H1 (cell line): ENCODE measurements around the gene UBE2K. TPM values are rescaled to one million over a fixed set of nuclear protein-coding genes. Genes with fewer than 3 reads are reported as not detected.
A peak's percentile ranks its signal among the peaks of the same experiment; 100 is the strongest.

ENCODE experiments used
- CTCF ChIA-PET: fragments of 300-600 bp; sonication (Branson Sonifier 250); formaldehyde crosslinking; loops from one replicate; lab custom pipeline; 2021; ENCODE audit not compliant: partially characterized antibody; lab: Charles Lee
- POLR2A ChIA-PET: fragments of 300-600 bp; sonication (Branson Sonifier 250); formaldehyde crosslinking; loops from one replicate; lab custom pipeline; 2021; ENCODE audit warnings: inconsistent platforms; ENCODE audit not compliant: partially characterized antibody; lab: Charles Lee
- DNase-seq, 2 experiments: peaks; one replicate each; pipeline versions ENCODE4 v3.0.0 to v3.0.0-alpha.2; 2010 to 2022; ENCODE audit warnings: low spot score in 2 of 2, low read depth in 1 of 2, mixed read lengths in 1 of 2
- FAIRE-seq: peaks from 2 replicates; lab custom pipeline; 2011; peaks lifted over from hg19 to GRCh38; lab: Jason Lieb, UNC
- H2AFZ ChIP-seq: 2 replicates; pipeline ENCODE4 v1.8.1; 2012; ENCODE audit warnings: low read length, inconsistent platforms
- H2AK5ac ChIP-seq: 2 replicates; pipeline ENCODE4 v1.6.1; 2013; ENCODE audit warnings: low read depth, low read length
- H2BK120ac ChIP-seq: replicated peaks from 2 replicates; pipeline ENCODE3; 2013; ENCODE audit warnings: low read depth, low read length, inconsistent platforms
- H2BK12ac ChIP-seq: 2 replicates; pipeline ENCODE4 v1.6.1; 2013; ENCODE audit warnings: low read depth, low read length
- H2BK15ac ChIP-seq: 2 replicates; pipeline ENCODE4 v1.6.1; 2013; ENCODE audit warnings: low read length
- H2BK20ac ChIP-seq: 2 replicates; pipeline ENCODE4 v1.6.1; 2013; ENCODE audit warnings: low read length
- H2BK5ac ChIP-seq: 2 replicates; pipeline ENCODE4 v1.6.1; 2013; ENCODE audit warnings: low read depth, low read length
- H3K14ac ChIP-seq: 2 replicates; pipeline ENCODE4 v1.6.1; 2013; ENCODE audit warnings: inconsistent platforms; ENCODE audit not compliant: insufficient read length
- H3K18ac ChIP-seq: 2 replicates; pipeline ENCODE4 v1.6.1; 2013; ENCODE audit warnings: low read length; ENCODE audit errors: extremely low read depth
- H3K23ac ChIP-seq: 2 replicates; pipeline ENCODE4 v1.6.1; 2013; ENCODE audit warnings: inconsistent platforms; ENCODE audit not compliant: insufficient read length
- H3K23me2 ChIP-seq: 2 replicates; pipeline ENCODE4 v1.6.1; 2013; ENCODE audit warnings: low read depth, low read length
- H3K27ac ChIP-seq: 2 replicates; pipeline ENCODE4 v1.6.1; 2011; ENCODE audit warnings: low read depth, low read length, inconsistent platforms
- H3K27me3 ChIP-seq, 4 experiments: replicated peaks in 1 of 4; 1 replicate in 1 of 4; 2 replicates in 3 of 4; pipeline versions ENCODE4 v1.6.1 to v1.8.1; 2011 to 2013; ENCODE audit warnings: low read length in 3 of 4, mild to moderate bottlenecking in 3 of 4, inconsistent platforms in 2 of 4, mixed read lengths in 2 of 4, moderate library complexity in 1 of 4; ENCODE audit not compliant: control insufficient read depth in 3 of 4, insufficient read depth in 3 of 4; ENCODE audit errors: extremely low read depth in 1 of 4
- H3K36me3 ChIP-seq, 4 experiments: 2 replicates each; pipeline versions ENCODE4 v1.6.1 to v1.8.1; 2011 to 2013; ENCODE audit warnings: mild to moderate bottlenecking in 4 of 4, low read length in 3 of 4, moderate library complexity in 2 of 4, control low read depth in 1 of 4, inconsistent platforms in 1 of 4; ENCODE audit not compliant: insufficient read depth in 4 of 4, control insufficient read depth in 2 of 4
- H3K4ac ChIP-seq: replicated peaks from 2 replicates; pipeline ENCODE3; 2013; ENCODE audit warnings: low read length, low read depth, mixed read lengths, inconsistent platforms; ENCODE audit not compliant: insufficient read length
- H3K4me1 ChIP-seq, 4 experiments: replicated peaks in 1 of 4; 1 replicate in 1 of 4; 2 replicates in 3 of 4; pipeline versions ENCODE4 v1.6.1 to v1.8.1; 2011 to 2013; ENCODE audit warnings: low read length in 3 of 4, inconsistent platforms in 2 of 4, mixed read lengths in 1 of 4; ENCODE audit not compliant: insufficient read depth in 4 of 4, control insufficient read depth in 3 of 4
- H3K4me2 ChIP-seq, 2 experiments: 2 replicates each; pipeline versions ENCODE4 v1.6.1 to v1.8.1; 2011 to 2013; ENCODE audit warnings: low read depth in 2 of 2, low read length in 2 of 2, control low read depth in 1 of 2, inconsistent platforms in 1 of 2, mild to moderate bottlenecking in 1 of 2; ENCODE audit not compliant: insufficient read depth in 1 of 2
- H3K4me3 ChIP-seq, 4 experiments: fragments of 200-600, 300-600 bp in 1 of 4; sonication (generic), shearing (Covaris generic), sonication (Bioruptor Twin) in 1 of 4; 2 replicates each; pipeline versions ENCODE4 v1.5.1 to v1.8.1; 2011 to 2016; ENCODE audit warnings: low read length in 4 of 4, low read depth in 3 of 4, control low read depth in 2 of 4, inconsistent platforms in 2 of 4, mild to moderate bottlenecking in 2 of 4, mixed read lengths in 1 of 4, moderate library complexity in 1 of 4; ENCODE audit not compliant: insufficient read depth in 2 of 4; ENCODE audit errors: extremely low read depth in 1 of 4
- H3K56ac ChIP-seq: replicated peaks from 2 replicates; pipeline ENCODE3; 2013; ENCODE audit warnings: low read depth, mild to moderate bottlenecking, mixed read lengths, low read length, inconsistent platforms; ENCODE audit not compliant: insufficient read length
- H3K79me1 ChIP-seq: 2 replicates; pipeline ENCODE4 v1.6.1; 2013; ENCODE audit warnings: low read depth, low read length, control low read depth
- H3K79me2 ChIP-seq, 2 experiments: 2 replicates each; pipeline versions ENCODE4 v1.6.1 to v1.8.1; 2012 to 2013; ENCODE audit warnings: low read length in 2 of 2, mild to moderate bottlenecking in 2 of 2, inconsistent platforms in 1 of 2; ENCODE audit not compliant: insufficient read depth in 2 of 2, control insufficient read depth in 1 of 2
- H3K9ac ChIP-seq, 4 experiments: replicated peaks in 1 of 4; 1 replicate in 1 of 4; 2 replicates in 3 of 4; pipeline versions ENCODE4 v1.6.1 to v1.8.1; 2011 to 2013; ENCODE audit warnings: low read depth in 3 of 4, low read length in 3 of 4, control low read depth in 2 of 4, mild to moderate bottlenecking in 2 of 4, moderate library complexity in 2 of 4, inconsistent platforms in 1 of 4; ENCODE audit errors: extremely low read depth in 1 of 4
- H3K9me3 ChIP-seq, 2 experiments: 2 replicates each; pipeline versions ENCODE4 v1.6.1 to v1.8.1; 2012 to 2013; ENCODE audit warnings: mild to moderate bottlenecking in 2 of 2, moderate library complexity in 2 of 2, control low read depth in 1 of 2, inconsistent platforms in 1 of 2, low read depth in 1 of 2, low read length in 1 of 2, mixed read lengths in 1 of 2; ENCODE audit not compliant: insufficient read depth in 2 of 2
- H4K20me1 ChIP-seq, 2 experiments: replicated peaks in 1 of 2; 2 replicates each; pipeline versions ENCODE3 to v1.8.1; 2011 to 2013; ENCODE audit warnings: inconsistent platforms in 2 of 2, low read length in 2 of 2, mild to moderate bottlenecking in 1 of 2; ENCODE audit not compliant: insufficient read depth in 2 of 2, control insufficient read depth in 1 of 2
- H4K5ac ChIP-seq: 2 replicates; pipeline ENCODE4 v1.6.1; 2013; ENCODE audit warnings: low read length, low read depth, mixed read lengths, inconsistent platforms; ENCODE audit not compliant: insufficient read length
- H4K8ac ChIP-seq: 2 replicates; pipeline ENCODE4 v1.8.0; 2013; ENCODE audit warnings: mild to moderate bottlenecking, moderate library complexity, low read length, inconsistent platforms; ENCODE audit not compliant: insufficient read depth; ENCODE audit errors: extremely low read depth
- H4K91ac ChIP-seq: replicated peaks from 2 replicates; pipeline ENCODE3; 2013; ENCODE audit warnings: low read length, mixed read lengths, inconsistent platforms; ENCODE audit not compliant: insufficient read length
- E2F6 ChIP-seq: IDR thresholded peaks from 2 replicates; pipeline ENCODE4 v1.6.1; 2012; ENCODE audit warnings: inconsistent platforms
- POLR2AphosphoS5 ChIP-seq: IDR thresholded peaks from 2 replicates; pipeline ENCODE4 v1.6.1; 2011; ENCODE audit warnings: low read depth, low read length
- TAF7 ChIP-seq: optimal IDR thresholded peaks from 2 replicates; pipeline ENCODE3; 2011; ENCODE audit warnings: low read depth, mild to moderate bottlenecking, inconsistent platforms, low read length, moderate library complexity, borderline replicate concordance
- WGBS, 2 experiments: shearing (Covaris generic) in 1 of 2; methylation state at CpG; one replicate each; pipeline versions ENCODE4 v1.1.6 to v1.1.7; 2013 to 2015; ENCODE audit warnings: low lambda C conversion rate in 2 of 2, mixed read lengths in 2 of 2, inconsistent platforms in 1 of 2, low coverage in 1 of 2, missing lambda C conversion rate in 1 of 2; ENCODE audit not compliant: insufficient replicate concordance in 2 of 2, insufficient coverage in 1 of 2, insufficient read length in 1 of 2; ENCODE audit errors: extremely low coverage in 1 of 2, missing lambda C conversion rate in 1 of 2; 5-methylcytosine and 5-hydroxymethylcytosine counted together
- polyA plus RNA-seq, 7 experiments: library from polyadenylated mRNA; depleted of rRNA in 3 of 7; stranded (reverse) in 5 of 7; unstranded in 2 of 7; fragments of >200 nt in 5 of 7; fragments of 200-250 nt in 2 of 7; gene quantifications; 1 replicate in 5 of 7; 2 replicates in 1 of 7; 4 replicates in 1 of 7; pipeline versions ENCODE4 v1.2.1 to v1.2.3, GENCODE V29; 2011 to 2013; ENCODE audit warnings: missing spikeins in 2 of 7, mixed read lengths in 2 of 7
- total RNA-seq: library from RNA; stranded (reverse); fragmentation: NEBNext Ultra II Directional; extraction: Animal tissue kit (Norgen Biotek cat#: 25700); gene quantifications from 2 replicates; pipeline ENCODE4 v1.2.1, GENCODE V29; 2021

The UBE2K gene
- total and polyA plus RNA-seq, 2 of the 8 experiments (the other 6 are each of a cell fraction or from before 2014, with no cell fraction given) = 53.6 to 174 TPM

GRCh38 chr4:39770969-39771724 is 73.2 kb downstream of the UBE2K start:
- H3K9ac ChIP-seq = no peak overlapping the region
- no peaks in the 10 kb centered on the region for H3K4me1 ChIP-seq
- H2AK5ac ChIP-seq = no peak overlapping the region
- no peaks in the 10 kb centered on the region for H3K27me3 ChIP-seq
- H3K27ac ChIP-seq = no peak overlapping the region
- TF ChIP-seq E2F6 (peak; percentile 30; the same call in 1 of the 2 replicates), TAF7 (no peak), POLR2AphosphoS5 (peak; percentile 65)
- no peak overlapping the region for H3K14ac ChIP-seq
- no peak overlapping the region for H3K4me2 ChIP-seq
- no peak overlapping the region for H3K4me3 ChIP-seq
- no peak overlapping the region for H2BK12ac ChIP-seq
- no peak overlapping the region for H3K23ac ChIP-seq
- H4K20me1 ChIP-seq = no peaks in the 10 kb centered on the region
- no peak overlapping the region for H4K5ac ChIP-seq
- H2AFZ ChIP-seq = no peak overlapping the region
- H3K56ac ChIP-seq = no peak overlapping the region
- FAIRE-seq = no peak
- no peak overlapping the region for H3K18ac ChIP-seq
- no peaks in the 10 kb centered on the region for H3K79me2 ChIP-seq
- no peak overlapping the region for H2BK20ac ChIP-seq
- no peaks in the 10 kb centered on the region for H3K9me3 ChIP-seq
- H2BK5ac ChIP-seq = peak overlapping the region; percentile 71; the same call in 1 of the 2 replicates
- H3K23me2 ChIP-seq = no peaks in the 10 kb centered on the region
- no peaks in the 10 kb centered on the region; the same call in 1 of the 2 replicates for H3K79me1 ChIP-seq
- 96% methylated on average over 50 of the region's 57 CpGs; no CpG with 5 or more reads in 1 of the 2 experiments for WGBS, 2 experiments
- peaks cover 0 to 33% (median 11%) of the 10 kb centered on the region in 4 experiments; a peak in 4 of 8 replicates for H3K36me3 ChIP-seq
- POLR2A ChIA-PET = interaction anchor here (0.7 to 0.8 kb wide), 3 partner anchors 16 to 73 kb away, joined by 3 to 4 read pairs (median 3); partner anchors contain the start of gene UBE2K
- CTCF ChIA-PET = interaction anchor here (0.6 kb wide), 1 partner anchor 54 kb away, joined by 6 read pairs; no protein-coding TSS in a partner anchor
- no peak overlapping the region for H4K91ac ChIP-seq
- H3K4ac ChIP-seq = no peak overlapping the region
- peak in 1 of 2 experiments; percentile 47 for DNase-seq
- no peak overlapping the region for H2BK120ac ChIP-seq
- peak overlapping the region; percentile 57; the same call in 1 of the 2 replicates for H4K8ac ChIP-seq
- no peak overlapping the region for H2BK15ac ChIP-seq
